LNCaP clone FGC (cell line): Measurements from ENCODE around the gene TIAM1.

ENCODE experiments used
- DNase-seq: peaks from one replicate; pipeline ENCODE4 v3.0.0-alpha.2; 2011; ENCODE audit warnings: low read depth
- H3K4me3 ChIP-seq: 2 replicates; pipeline ENCODE4 v1.5.1; 2011; ENCODE audit warnings: mild to moderate bottlenecking, low read depth, low read length, control low read depth
- TF ChIP-seq, protein P1 (sequence below): IDR thresholded peaks from 2 replicates; pipeline ENCODE4 v1.5.1; 2012; ENCODE audit warnings: mild to moderate bottlenecking; ENCODE audit not compliant: control insufficient read depth, insufficient read depth; ENCODE audit errors: extremely low read depth

The TIAM1 gene

DNA sequence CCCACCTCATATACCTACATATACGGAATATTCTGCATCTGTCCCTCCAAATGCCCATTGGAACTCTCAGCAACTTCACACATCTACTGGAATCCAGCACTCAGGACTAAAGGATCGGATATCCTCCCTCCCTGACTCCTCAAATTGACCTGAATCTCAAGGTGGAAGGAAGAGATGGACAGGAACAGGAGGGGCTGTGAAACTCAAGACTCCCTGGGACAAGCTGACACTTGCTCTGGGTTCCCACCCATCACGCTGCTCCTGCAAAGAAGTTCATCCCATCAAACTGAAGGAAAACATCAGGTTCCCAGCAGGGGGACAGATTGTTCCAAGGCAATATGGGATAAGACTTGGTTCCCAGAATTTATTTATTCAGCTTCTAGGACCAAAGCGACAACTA, 30.3 kb upstream of the TIAM1 start:
- H3K4me3 ChIP-seq, result no peak overlapping the region
- TF ChIP-seq, protein P1, sequence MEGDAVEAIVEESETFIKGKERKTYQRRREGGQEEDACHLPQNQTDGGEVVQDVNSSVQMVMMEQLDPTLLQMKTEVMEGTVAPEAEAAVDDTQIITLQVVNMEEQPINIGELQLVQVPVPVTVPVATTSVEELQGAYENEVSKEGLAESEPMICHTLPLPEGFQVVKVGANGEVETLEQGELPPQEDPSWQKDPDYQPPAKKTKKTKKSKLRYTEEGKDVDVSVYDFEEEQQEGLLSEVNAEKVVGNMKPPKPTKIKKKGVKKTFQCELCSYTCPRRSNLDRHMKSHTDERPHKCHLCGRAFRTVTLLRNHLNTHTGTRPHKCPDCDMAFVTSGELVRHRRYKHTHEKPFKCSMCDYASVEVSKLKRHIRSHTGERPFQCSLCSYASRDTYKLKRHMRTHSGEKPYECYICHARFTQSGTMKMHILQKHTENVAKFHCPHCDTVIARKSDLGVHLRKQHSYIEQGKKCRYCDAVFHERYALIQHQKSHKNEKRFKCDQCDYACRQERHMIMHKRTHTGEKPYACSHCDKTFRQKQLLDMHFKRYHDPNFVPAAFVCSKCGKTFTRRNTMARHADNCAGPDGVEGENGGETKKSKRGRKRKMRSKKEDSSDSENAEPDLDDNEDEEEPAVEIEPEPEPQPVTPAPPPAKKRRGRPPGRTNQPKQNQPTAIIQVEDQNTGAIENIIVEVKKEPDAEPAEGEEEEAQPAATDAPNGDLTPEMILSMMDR, result no peak
- no peak for DNase-seq

DNA sequence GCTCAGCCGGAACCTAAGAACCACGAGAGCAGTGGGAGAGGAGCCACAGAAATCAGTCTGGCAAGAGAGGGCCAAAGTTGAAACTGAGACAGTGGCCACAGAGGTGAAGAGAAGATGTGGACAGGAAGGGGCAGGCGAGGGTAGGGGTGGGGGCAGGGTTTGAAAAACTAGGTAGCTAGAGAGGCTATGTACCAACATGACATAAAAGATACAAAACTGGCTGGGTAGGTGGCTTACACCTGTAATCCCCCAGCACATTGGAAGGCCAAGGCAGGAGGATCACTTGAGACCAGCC, 28.4 kb upstream of the TIAM1 start:
- TF ChIP-seq, protein P1, result no peak
- no peak overlapping the region for H3K4me3 ChIP-seq
- no peak for DNase-seq

DNA sequence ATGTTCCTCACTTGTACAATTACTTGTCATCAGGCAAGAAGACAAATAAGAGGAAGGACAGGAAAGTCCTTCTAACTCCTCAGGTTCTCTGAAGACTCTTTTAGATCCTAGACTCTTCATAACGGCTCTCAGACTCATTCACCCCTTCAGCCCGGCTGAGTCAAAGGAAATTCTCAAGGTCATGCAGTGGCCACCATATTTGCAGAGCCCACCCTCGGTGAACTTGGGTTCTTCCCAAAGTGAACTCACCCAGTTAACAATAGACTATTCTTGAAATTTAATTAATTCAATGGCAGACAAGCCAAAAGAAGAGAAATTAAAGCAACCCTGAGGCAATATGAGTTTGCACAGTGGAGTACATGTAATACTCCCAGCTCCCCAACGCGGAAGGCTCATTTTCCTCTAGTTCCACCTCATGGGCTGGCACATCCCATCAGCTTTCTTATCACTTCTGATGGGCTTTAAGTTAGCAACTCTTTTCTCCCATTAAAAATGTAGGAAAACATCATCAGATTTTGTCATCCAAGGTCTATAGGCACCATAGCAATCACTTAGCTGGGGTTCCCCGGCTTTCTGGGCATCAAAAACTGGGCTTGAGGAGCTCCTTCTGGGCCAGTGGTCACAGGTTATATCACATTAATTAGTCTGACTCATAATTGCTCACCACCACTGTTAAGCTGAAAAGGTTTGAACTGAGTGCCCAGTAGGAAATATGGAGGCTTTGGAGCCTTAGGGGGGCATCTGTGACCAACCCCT, 27.8 kb upstream of the TIAM1 start:
- no peak for DNase-seq
- TF ChIP-seq, protein P1, result no peak
- H3K4me3 ChIP-seq, result no peak overlapping the region

DNA sequence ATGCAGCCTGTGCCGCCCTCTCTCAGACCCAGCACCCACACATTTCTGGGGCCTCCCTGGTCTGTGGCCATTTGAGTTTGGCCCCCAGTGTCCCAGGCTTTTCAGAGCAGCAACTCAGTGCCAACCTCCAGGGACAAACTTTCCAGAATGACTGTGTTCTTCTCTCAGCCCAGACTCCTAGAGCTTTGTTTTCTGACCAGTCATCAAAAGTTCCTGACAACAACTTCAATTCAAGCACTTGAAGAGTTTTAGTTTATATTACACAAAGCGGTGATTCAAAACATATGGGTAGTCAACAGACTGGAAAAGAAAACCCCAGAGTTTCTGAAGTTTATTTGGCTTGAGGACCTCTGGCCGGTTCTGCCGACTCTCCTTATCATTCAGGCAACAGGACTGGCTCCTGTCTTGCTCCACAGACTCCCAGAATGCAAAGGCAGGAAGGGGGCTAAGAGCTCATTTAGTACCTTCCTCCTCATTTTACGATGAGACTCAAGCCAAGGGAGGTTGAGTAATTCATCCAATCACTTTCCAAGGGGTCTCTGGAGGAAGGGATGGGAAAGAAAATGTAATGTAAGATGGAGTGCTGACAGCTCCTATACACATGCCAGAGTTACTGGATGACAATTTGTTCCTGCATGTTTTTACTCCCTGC, 27.0 kb upstream of the TIAM1 start:
- no peak overlapping the region for H3K4me3 ChIP-seq
- no peak for DNase-seq
- TF ChIP-seq, protein P1, result no peak

DNA sequence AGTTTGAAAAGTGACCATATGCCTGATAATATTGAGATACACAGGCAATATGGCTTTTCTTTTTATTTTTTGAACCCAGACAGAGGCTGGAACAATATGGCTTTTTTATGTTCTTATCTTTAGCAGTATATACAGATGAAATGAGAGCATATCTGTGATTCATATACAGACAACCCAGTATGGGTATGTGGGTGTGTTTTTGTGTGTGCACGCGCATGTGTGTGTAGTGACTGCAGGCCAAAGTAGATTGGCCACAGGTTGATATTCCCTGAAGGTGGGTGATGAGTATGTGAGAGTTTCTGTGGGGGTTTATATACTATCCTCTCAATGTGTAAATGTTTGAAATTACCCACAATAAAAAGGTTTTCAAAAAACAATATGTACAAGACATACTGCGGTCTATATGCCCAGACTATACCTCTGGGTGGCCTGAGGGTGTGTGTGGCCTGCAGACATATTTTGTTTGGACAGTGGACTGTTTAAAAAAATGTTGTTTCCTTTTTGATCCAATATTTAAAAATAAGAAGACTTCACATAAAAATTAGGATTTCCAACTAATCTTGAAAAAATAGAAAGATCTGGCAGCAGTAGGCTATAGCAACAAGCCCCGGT, 26.3 kb upstream of the TIAM1 start:
- TF ChIP-seq, protein P1, result no peak
- DNase-seq, result no peak
- H3K4me3 ChIP-seq, result no peak overlapping the region

DNA sequence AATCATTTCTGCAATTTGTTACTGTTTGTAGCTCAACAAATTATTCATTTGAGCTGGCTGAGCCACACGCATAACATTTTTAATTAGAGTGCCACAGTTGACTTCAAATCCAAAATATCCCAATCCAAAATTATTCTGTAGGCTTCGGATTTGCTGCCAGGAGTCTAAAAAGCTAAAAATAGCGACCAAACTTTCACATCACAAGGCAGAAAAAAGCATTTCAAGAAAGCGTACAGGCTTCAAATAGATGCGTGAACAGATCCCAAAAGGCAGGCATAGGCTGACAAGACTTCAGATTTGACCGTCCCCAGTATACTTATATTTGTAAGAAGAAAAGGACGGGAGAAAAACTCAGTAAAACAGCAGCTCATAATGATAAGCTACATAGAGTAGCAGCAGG, 24.3 kb upstream of the TIAM1 start:
- H3K4me3 ChIP-seq, result no peak overlapping the region
- no peak for DNase-seq
- TF ChIP-seq, protein P1, result no peak
